GM03348 (cell line): ENCODE data around the gene MESP2.

ENCODE experiments used
- DNase-seq: peaks from one replicate; pipeline ENCODE4 v3.0.0; 2012; ENCODE audit warnings: low spot score

Gene MESP2

DNA sequence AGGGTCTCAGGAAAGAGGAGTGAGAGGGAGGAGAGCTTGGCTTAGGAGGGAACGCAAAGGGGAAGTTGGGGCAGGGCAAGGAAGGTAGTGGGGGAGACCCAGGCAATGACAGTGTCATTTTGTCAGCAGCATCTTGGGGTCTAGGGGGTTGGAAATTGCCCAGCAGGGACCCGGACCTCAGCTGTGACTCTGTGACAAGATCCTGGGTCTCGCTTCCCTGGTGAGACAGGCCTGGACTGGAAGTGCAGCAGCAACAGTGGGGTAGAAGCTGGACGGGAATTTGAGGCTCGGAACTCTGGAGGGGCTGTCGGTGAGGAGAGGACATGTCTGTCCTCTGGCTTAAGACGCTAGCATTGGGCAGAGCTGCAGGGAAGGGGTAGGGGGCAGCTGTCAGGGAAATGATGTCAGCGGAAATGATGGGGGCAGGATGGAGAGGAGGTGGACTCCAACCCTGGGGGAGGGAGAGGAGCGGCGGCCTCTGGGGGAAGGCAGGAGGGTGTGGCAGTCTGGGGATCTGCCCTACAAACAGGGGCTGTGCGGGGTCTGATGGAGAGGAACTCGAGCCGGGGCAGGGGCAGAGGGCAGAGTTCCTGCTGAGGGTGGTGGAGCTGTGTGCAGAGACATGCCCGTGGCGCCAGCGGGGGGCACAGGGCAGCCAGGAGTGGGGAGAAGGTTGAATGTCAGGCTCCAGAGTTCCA is 26.2 kb downstream of the MESP2 start:
- DNase-seq: no peak

DNA sequence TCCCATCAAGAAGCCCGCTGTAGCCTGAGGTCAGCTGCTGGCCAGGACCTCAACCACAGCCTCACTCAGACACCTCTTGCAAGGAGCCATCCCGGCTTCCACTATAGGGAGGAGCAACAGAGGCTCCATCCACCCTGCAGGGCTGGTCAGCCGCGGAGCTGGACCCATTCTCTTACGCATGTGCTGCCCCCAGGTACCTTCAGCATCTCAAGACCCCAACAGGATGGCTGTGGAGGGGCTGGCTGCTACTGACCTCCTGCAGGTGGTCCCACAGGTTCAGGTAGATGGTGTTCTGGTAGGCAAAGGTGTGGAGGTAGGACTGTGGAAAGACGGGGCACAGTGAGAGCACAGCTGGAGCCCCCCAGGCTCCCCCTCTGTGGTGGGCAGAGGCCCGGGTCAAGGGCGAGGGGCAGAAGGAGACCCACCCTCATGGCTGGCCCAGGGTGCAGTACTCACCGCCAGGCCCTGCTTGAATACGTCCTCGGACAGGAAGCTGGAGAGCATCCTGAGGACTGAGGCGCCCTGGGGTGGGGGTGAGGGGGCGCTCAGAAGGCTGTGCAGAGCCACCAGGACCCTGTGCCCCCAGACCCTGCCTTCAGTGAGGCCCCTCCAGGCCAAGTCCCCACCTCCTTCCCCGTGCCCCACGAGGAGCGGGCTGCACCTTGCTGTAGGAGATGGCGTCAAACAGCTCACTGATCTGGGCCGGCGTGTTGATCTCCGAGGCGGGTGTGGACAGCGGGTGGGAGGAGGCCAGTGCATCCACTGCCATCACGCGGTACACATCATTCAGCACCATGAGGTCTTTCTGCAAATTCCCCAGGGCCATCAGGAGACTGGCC is 27.1 kb downstream of the MESP2 start:
- no peak for DNase-seq

DNA sequence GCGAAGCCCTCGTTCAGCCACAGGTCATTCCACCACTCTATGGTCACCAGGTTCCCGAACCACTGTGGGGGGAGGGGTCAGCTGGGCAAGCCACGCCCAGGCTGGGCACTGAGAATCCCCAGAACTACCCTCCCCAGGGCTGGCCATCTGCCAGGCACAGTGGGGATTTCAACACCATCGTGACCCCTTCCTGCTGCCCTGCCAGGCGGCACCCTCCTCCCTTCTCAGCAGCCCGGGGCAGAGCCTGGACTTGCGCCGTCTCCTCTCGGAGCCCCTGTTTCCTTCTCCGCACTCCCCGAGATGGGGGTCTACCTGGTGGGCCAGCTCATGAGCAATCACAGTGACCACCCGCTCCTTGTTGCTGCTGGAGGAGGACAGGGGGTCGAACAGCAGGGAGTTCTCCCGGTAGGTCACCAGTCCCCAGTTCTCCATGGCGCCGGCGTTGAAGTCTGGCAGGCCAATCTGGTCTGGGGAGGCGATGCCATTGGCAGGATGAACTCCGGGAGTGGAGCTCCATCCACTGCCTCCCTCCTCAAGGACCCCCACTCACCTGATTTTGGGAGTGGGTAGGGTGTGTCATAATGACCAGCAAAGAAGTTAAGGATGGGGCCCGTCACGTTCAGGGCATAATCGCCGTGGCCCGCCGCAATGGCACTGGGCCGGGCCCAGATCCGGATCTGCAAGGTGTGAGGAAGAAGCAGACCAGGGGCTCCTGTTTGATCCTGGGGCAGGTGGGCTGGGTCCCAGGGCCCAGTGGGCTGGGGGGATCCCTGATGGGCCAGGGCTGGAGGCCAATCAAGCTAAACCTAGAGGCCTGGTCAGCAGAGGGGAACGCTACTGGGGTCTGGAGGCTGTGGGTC is 28.0 kb downstream of the MESP2 start:
- no peak for DNase-seq

DNA sequence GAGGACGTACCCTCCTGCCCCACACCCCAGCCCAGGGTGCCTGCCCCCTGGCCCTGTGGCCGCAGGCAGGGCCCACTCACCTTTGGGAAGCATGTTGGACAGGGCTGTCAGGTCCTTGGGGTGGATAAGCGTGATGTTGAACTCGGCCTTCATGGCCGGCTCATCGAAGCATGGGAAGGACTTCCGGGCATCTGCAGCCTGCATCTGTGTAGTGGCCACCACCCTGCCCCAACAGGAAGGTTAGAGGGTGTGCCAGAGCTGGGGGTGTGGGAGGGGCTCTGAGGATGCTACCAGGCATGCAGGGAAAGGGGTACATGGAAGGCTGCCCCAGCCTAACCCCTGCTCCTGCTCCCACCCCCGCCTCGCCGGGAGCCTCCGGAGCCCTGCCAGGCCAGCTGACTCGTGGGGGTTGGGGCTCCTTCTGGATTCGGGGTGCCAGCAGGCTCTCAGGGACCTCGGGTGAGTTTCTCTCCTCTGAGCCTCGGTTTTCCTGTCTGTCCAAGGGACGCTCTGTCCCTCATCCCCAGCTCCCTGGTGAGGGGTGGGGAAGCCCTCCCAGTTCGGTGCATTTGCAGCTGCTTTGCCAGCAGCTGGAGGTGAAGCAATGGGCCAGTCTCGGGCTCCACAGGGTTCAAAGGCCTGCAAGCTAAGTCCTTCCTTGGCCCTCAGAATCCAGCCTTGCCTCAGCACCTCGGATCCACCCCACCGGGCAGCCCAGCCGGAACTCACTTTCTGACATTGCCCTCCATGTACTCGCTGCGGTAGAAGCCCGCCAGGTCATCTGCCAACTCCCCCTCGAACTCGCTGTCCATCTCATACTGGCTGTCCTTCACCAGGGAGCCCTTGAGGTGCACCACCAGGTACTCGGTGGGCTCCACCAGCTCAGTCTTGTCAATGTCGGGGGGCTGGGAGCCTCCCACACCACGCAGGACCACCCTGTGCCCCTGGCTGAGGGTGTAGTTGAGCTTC is 29.4 kb downstream of the MESP2 start:
- DNase-seq: no peak

DNA sequence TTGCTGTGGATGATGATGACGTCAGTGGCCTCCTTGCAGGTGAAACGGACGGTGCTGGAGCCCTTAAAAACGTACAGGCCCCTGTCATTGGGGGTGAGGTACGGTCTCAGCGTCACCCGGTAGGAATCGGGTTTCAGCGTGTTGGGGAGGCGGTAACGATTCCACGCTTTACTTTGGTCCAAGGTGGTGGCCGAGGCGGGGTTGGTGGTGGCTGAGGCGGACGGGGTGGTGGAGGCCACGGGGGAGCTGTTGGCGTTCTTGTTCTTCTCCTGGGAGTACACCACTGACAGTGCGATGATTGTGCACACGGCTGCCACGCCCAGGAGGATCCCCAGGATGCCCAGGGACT is 30.1 kb downstream of the MESP2 start:
- no peak for DNase-seq

DNA sequence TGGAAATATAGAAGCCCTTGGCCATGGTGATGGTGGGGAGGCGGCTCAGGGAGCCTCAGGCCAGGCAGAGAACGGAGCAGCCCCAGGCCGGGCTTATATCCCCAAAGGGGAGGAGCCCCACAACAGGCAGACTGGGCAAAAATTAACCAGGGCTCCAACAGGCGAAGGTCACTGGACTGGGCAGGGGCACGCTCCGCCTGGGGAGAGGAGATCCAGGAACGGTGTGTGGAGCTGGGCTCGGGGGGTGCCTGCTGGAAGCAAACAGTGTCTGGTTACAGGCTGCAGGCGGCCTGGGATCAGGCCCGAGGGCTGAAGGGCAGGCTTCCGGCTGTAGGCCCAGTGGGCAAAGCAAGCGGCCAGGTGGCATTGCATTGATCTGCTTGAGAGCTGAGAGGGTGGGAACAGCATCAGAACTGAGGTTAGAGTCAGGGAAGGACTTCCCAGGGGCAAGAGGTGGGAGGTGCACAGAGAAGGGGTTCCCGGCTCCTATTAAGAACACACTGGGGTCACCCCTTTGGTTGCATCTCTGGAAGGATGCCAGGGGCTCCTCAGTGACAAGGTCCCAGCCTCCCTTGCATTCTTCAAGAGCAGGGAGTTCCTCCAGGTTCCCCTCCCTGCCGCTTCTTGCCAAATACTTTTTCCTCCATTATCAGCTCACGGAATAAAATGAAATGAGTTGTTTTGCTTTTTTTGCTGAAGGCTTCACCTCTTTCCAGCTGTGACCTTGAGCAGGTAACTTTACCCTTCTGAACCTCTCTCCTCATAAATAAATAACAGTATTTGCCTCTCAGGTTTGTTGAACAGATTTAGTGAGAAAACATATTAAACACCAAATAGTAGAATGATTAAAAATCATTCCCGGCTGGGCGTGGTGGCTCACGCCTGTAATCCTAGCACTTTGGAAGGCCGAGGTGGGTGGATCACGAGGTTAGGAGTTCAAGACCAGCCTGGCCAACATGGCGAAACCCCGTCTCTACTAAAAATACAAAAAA is 30.7 kb downstream of the MESP2 start:
- no peak for DNase-seq

DNA sequence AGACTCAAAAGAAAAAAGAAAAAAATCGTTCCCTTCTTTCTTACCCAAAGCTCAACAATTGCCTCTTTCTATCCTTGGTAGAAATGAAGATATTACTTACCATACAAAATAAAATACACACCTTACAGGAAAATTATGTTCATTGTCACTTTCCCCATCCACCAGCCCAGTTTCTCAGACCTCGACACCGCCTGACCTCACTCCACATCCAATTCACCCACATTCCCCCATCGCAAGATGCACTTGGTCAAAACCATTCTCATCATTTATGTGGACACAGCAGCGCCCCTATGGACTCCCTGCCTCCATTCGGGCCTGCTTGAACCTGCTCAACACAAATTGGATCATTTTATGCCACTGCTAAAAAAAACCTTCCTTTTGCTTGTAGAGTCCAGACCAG is 31.6 kb downstream of the MESP2 start:
- DNase-seq: no peak

DNA sequence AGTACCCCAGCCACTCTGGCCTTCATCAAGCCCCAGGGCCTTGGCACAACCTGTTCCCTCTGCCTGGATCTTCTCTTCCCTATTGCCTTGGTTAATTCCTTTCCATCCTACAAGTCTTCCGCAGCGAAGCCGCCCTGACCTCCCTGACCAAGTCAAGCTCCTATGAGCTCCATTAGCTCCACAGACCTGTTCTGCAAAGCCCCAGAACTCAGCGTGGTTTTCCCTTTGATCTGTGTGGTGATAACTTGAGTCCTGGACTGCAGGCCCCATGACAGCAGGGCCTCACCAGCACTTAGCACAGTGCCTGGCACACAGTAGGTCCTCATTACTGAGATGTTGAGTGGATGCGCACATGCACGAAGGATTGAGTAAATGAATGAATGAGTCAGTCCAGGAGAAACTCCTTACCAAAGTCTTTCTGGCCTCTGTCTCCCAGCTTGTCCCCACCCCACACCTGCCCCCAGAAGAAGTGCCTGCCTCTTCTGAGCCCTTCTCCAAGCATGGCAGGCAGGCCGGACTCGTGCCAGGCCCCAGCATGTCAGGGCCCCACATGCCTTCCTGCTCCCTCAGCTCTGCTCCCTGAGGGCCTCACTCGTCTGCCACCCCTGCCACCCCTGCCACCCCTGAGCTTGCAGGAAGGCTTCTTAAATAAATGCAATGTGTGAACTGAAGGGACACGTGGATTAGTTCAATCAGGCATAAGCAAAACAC is 32.2 kb downstream of the MESP2 start:
- DNase-seq: no peak

DNA sequence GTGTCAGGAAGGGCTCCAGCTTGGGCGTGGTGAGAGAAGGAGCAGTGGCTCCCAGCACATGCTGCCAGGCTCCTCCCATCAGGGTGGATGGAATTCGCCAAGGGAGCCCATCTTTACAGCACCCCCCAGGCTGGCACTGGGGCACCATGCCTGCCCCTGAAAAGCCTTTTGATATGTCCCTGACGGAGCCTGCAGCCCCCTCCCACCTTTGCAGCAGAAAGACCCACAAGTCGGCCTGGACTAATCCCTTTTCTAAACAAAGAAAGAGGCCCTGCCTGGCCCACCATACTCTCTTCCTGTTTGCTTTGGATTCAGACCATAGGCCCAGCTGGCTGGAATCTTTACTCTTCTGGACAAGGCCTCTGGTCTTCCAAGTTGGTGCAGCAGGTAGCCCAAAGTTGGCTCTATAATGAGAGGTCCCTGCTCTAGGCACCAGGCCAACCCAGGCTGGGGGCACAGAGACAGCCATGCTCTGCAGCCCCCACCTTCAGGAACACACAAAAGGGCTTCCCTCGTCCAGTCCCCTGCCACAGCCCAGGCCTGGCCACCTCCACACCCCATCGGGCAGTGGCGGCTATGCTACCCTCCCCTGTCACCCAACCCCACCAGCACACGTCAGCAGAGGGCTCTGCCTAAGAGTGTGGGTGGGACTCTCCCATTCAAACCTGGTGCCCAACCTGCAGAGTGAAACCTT is 33.1 kb downstream of the MESP2 start:
- DNase-seq: no peak

DNA sequence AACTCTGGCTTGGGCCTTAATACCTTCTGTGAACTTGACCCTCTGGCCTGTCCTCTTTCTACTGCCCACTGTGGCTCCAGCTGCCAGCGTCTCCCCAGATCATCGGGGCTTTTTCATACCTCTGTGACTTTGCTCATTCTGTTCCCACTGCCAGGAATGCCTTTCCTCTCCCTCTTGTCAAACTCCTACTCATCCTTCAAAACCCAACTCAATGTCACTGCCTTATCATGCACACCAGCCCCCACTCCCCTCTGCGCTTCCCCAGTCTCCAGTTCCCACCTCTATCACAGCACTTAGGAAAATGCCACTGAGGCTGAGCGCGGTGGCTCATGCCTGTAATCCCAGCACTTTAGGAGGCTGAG is 33.6 kb downstream of the MESP2 start:
- DNase-seq: no peak

DNA sequence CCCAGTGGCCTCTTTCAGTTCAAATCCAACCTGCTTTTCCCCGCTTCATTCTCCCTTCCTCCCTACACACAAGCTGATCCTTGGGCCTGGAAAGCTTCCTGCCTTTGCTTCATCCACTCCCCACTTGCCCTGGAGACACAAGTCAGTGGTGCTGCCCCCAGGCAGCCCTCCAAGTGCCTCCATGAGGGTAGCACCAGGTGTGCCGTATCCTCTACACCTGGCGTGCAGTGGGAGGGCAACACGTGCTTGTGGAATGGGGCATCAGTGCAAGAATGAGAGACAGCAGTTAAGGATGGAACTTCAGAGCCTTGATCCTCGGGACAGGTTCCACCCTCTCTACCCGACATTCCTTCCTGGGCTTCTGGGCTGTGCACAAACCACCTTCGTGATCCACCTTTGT is 34.7 kb downstream of the MESP2 start:
- no peak for DNase-seq

DNA sequence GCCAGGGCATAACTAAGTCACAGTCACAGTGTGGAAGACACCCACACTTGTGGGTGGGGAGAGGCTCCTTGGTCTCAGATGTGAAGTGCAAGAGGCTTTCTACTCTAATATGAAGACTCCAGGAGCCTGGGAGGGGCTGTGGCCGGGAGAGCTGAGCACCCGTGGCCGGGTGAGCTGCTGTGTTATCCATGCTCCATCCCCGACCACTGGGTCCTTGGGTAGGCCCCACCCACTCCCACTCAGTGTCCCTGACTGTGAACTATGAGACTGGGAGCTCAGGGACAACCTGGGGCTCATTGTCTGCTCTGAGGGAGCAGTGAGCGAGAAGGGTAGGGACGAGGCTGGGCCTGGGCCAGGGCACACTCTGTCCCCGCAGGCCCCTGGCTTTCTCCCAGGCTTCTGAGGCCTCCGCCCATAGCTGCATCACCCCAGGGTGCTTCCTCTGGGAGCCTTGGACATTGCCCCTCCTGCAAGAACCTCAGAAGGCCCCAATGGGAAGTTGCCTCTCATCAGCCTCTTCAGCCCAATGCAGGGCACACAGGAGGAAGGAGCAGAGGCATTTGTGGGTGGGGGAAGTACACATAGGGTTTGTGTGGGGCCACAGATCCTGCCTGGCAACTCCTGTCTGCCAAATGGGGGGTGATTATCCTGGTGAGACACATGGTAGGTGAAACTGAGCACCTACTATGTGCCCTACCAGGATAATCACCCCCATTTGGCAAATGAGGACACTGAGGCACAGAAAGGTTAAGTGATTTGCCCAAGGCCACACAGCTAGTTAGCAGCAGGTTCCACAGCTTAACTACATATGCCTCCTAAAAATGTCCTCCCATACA is 36.1 kb downstream of the MESP2 start:
- peak; percentile 87 for DNase-seq

DNA sequence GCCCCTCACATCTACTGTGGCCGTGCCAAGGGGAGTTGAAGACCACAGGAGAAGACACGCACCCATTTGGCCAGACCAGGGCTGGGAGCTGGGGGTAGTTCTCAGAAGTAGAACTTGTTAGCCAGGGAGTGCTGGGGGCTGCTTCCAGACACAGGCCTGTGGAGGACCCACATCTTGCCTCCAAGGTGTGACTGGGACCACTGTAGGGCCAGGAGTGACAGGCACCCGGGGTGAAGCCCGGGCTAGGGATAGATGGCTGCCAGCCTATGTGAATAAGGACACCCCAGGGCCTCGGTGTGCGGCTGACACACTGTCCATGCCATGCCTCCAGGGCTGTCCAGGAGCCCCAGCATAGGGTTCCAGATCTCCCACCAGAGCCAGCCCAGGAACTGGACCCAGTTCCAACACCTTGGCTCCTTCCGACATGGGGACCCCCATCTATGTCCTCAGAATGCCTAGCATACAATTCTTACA is 36.8 kb downstream of the MESP2 start:
- DNase-seq: no peak

DNA sequence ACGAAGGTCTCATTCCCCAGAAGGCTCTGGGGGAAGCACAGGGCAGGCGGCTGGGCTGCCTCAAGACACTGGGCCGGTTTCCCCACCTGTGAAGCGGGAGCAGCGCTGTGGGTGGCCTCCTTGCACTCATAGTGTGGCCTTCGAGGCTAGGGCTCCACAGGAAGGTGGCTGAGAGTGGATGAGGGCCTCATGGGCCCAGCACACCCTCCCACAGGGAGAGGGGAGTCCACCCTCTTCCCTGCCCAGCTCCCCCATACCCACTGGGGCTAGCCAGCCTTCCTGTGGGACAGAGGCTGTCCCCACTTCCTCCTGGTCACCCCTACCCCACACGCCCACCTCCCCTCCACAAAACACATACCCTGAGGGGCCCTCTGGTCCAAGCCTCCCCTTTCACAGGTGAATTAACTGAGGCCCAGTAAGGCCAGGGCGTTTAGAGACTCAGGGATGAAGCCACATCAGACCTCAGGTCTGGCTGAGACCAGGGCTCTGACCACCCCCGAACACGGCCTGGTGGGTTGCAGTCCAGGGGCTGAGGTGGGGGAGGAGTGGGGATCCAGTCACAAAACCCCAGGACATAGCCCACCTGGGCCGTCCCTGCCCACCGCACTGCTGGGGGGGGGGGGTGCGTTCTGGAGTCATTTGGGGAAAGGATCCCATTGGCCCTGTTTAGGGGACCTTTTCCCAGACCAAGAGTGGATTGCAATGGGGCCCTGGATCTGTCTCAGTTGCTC is 37.4 kb downstream of the MESP2 start:
- peak; percentile 35 for DNase-seq

DNA sequence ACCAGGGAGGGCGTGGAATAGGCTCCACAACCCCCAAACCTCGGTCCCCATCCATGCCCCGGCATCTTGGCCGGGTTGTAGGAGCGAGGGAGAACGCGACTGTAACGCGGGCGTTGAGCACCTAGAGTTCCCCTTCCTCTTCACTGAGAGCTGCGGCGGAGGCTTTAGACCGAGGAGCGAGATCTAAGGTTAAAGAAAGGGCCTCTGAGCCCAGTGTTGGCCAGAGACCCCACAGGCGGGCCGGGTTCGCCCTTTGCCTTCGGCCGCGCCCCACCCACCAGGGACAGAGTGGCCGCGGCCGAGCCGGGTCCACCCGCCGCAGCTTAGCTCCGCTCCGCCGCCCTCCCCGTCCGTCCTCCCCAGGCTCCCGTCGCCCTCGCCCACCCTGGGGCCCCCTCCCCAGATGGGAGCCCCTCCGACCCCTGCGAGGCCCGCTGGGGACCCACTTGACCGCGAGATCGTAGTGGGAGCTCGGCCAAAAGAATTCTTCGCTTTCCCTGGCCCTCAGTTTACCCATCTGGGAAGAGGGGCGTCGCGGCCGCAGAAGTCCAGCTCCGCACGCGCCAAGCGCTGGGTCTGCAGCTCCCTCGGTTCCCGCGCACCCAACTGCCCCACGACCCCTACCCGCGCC is 38.1 kb downstream of the MESP2 start:
- peak; percentile 66 for DNase-seq

DNA sequence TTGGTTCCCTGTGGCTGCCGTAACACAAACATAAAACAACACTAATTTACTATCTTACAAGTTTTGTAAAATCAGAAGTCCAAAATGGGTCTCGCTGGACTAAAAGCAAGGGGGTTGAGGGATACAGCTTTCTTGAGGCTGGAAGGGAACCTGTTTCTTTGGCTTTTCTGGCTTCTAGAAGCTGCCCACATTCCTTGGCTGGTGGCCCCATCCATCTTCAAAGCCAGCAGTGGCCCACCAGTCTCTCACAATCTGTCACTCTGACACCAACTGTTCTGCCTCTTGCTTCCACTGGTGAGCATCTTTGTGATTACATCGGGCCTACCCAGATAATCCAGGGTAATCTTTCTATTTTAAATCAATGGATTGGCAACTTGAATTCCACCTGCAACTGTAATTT is 39.6 kb downstream of the MESP2 start:
- DNase-seq: no peak

DNA sequence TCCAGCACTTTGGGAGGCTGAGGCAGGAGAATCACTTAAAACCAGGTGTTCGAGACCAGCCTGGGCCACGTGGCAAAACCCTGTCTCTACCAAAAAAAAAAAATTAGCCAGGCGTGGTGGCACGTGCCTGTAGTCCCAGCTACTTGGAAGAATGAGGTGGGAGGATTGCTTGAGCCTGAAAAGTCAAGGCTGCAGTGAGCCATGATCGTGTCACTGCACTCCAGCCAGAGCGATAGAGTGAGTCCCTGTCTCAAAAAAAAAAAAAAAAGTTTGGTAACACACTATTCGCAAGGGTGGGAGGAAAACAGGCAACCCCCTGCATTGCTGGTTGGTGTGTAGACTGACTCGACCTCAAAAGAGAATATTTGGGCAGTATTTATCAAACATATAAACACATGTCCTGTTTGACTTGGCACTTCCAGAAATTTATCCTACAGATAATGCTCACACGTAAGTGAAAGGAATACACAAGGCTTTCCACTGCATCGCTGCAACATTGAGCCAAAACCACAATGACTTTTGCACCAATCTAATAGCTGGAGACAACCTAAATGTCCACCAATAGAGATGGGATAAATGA is 41.7 kb downstream of the MESP2 start:
- DNase-seq: no peak
